K562 (cell line): ENCODE measurements around the gene DNAH9. TPM values are rescaled to one million over a fixed set of nuclear protein-coding genes. Genes with fewer than 3 reads are reported as not detected.

ENCODE experiments used
- ATAC-seq: fragments of 200-7000 bp; cut with Tn5 transposase; 3 replicates; pipeline ENCODE4 v1.9.1; 2020; ENCODE audit warnings: moderate library complexity
- BruUV-seq: library from RNA; stranded (reverse); fragments of 400-500 nt; replicated peaks from 2 replicates; lab custom pipeline; 2021; lab: Mats Ljungman, UMichigan
- CTCF ChIA-PET: fragments of 300-600 bp; formaldehyde crosslinking; extraction: SDS; loops from one replicate; lab custom pipeline; 2021; ENCODE audit warnings: low intra/inter-chr PET ratio; lab: Yijun Ruan, JAX
- POLR2A ChIA-PET: fragments of 300-600, 350-650 bp; sonication (Branson Sonifier 250); formaldehyde crosslinking; extraction: SDS; loops from one replicate; lab custom pipeline; 2021; ENCODE audit warnings: antibody characterized with exemption, inconsistent platforms; lab: Yijun Ruan, JAX
- DNase-seq, 4 experiments: peaks; one replicate each; pipeline versions ENCODE4 v3.0.0 to v3.0.0-alpha.2; 2011 to 2018; ENCODE audit warnings: low spot score in 3 of 4, mixed read lengths in 3 of 4; ENCODE audit errors: extremely low read depth in 1 of 4
- FAIRE-seq: peaks from 2 replicates; lab custom pipeline; 2011; peaks lifted over from hg19 to GRCh38; lab: Jason Lieb, UNC
- H2AFZ ChIP-seq: 2 replicates; pipeline ENCODE4 v1.6.0; 2011; ENCODE audit warnings: low read depth, low read length, control low read depth, inconsistent platforms
- H3K27ac ChIP-seq: fragments of 200-600 bp; 3 replicates; pipeline ENCODE4 v1.8.0; 2011; ENCODE audit warnings: low read depth, mild to moderate bottlenecking, control low read depth, inconsistent platforms, low read length, moderate library complexity, mixed read lengths; ENCODE audit errors: extremely low read depth
- H3K27me3 ChIP-seq, 2 experiments: fragments of 300-600 bp in 1 of 2; 2 replicates in 1 of 2; 3 replicates in 1 of 2; pipeline versions ENCODE4 v1.6.0 to v1.8.0; 2011; ENCODE audit warnings: inconsistent platforms in 2 of 2, low read length in 2 of 2, mild to moderate bottlenecking in 1 of 2, mixed read lengths in 1 of 2, moderate library complexity in 1 of 2; ENCODE audit not compliant: control insufficient read depth in 2 of 2, insufficient read depth in 2 of 2
- H3K36me3 ChIP-seq: fragments of 300-600 bp; 3 replicates; pipeline ENCODE4 v1.8.0; 2011; ENCODE audit warnings: mild to moderate bottlenecking, low read length, inconsistent platforms; ENCODE audit not compliant: control insufficient read depth, insufficient read depth
- H3K4me1 ChIP-seq, 2 experiments: fragments of 200-600 bp in 1 of 2; replicated peaks in 1 of 2; 2 replicates in 1 of 2; 3 replicates in 1 of 2; pipeline versions ENCODE4 v1.5.1 to v1.8.0; 2011; ENCODE audit warnings: inconsistent platforms in 2 of 2, low read length in 2 of 2, mild to moderate bottlenecking in 1 of 2, mixed read lengths in 1 of 2, moderate library complexity in 1 of 2; ENCODE audit not compliant: control insufficient read depth in 2 of 2, insufficient read depth in 2 of 2
- H3K4me2 ChIP-seq: 2 replicates; pipeline ENCODE4 v1.6.1; 2011; ENCODE audit warnings: low read length, control low read depth, inconsistent platforms, mixed read lengths; ENCODE audit not compliant: insufficient read depth
- H3K4me3 ChIP-seq: fragments of 200-600 bp; sonication (generic), shearing (Covaris generic); 2 replicates; pipeline ENCODE4 v1.5.1; 2016; ENCODE audit warnings: control low read depth, inconsistent platforms
- H3K79me2 ChIP-seq: fragments of 200-600 bp; 3 replicates; pipeline ENCODE4 v1.8.0; 2011; ENCODE audit warnings: low read length, inconsistent platforms; ENCODE audit not compliant: control insufficient read depth, insufficient read depth
- H3K9ac ChIP-seq, 2 experiments: 2 replicates each; pipeline versions ENCODE4 v1.6.0 to v1.6.1; 2011; ENCODE audit warnings: low read depth in 2 of 2, low read length in 2 of 2, control low read depth in 1 of 2, inconsistent platforms in 1 of 2, mild to moderate bottlenecking in 1 of 2, mixed read lengths in 1 of 2; ENCODE audit not compliant: insufficient read depth in 1 of 2
- H3K9me1 ChIP-seq: one replicate; pipeline ENCODE4 v1.6.0; 2011; ENCODE audit warnings: inconsistent platforms, mild to moderate bottlenecking, low read length, moderate library complexity; ENCODE audit not compliant: control insufficient read depth, insufficient read depth
- H3K9me3 ChIP-seq: replicated peaks from 2 replicates; pipeline ENCODE4 v1.5.1; 2011; ENCODE audit warnings: low read depth, low read length, inconsistent platforms; ENCODE audit not compliant: control insufficient read depth, insufficient read depth
- H4K20me1 ChIP-seq: replicated peaks from 2 replicates; pipeline ENCODE4 v1.6.1; 2011; ENCODE audit warnings: low read length, inconsistent platforms, mixed read lengths; ENCODE audit not compliant: control insufficient read depth, insufficient read depth
- ADNP ChIP-seq: fragments of 200-800 bp; sonication (Bioruptor generic); IDR thresholded peaks from 2 replicates; pipeline ENCODE4 v1.6.1; 2016; ENCODE audit warnings: missing genetic modification characterization, missing compliant biosample characterization
- BMI1 ChIP-seq: fragments of 150-350 bp; IDR thresholded peaks from 2 replicates; pipeline ENCODE4 v1.6.1; 2014; ENCODE audit warnings: low read length
- FUS ChIP-seq: fragments of 200-400 bp; formaldehyde crosslinking; optimal IDR thresholded peaks from 2 replicates; pipeline ENCODE3; 2017; ENCODE audit warnings: low read depth, low read length
- HDAC2 ChIP-seq: fragments of 450-650 bp; IDR thresholded peaks from 2 replicates; pipeline ENCODE4 v1.6.1; 2016; ENCODE audit warnings: mild to moderate bottlenecking
- KHSRP ChIP-seq: fragments of 450-650 bp; IDR thresholded peaks from 2 replicates; pipeline ENCODE4 v1.6.1; 2017
- MED1 ChIP-seq: sonication (generic); formaldehyde crosslinking; IDR thresholded peaks from 2 replicates; pipeline ENCODE4 v1.8.1; 2023; ENCODE audit warnings: missing genetic modification reagents, borderline replicate concordance
- SMARCA4 ChIP-seq: fragments of 450-650 bp; IDR thresholded peaks from 2 replicates; pipeline ENCODE4 v1.6.1; 2016
- XRCC4 ChIP-seq: IDR thresholded peaks from one replicate; pipeline ENCODE4 v1.6.1; 2011; ENCODE audit not compliant: insufficient read depth, insufficient read length; ENCODE audit errors: extremely low read depth
- ZNF766 ChIP-seq: fragments of 200-800 bp; sonication (Bioruptor generic); conservative IDR thresholded peaks from 2 replicates; pipeline ENCODE4 v1.6.1; 2016; ENCODE audit warnings: missing genetic modification characterization, missing compliant biosample characterization
- WGBS: fragments of 100-300 bp; shearing (Covaris generic); methylation state at CpG from one replicate; pipeline ENCODE4 v1.1.6; 2016; ENCODE audit warnings: low coverage, mixed read lengths; ENCODE audit not compliant: insufficient coverage; ENCODE audit errors: missing lambda C conversion rate; 5-methylcytosine and 5-hydroxymethylcytosine counted together
- in situ Hi-C: fragments of 300-500 bp; cut with MboI; formaldehyde crosslinking; loops from 4 replicates; pipeline ENCODE4 v1.15.0; 2018; ENCODE audit warnings: inconsistent platforms, mixed read lengths
- intact Hi-C: fragments of 100-400 bp; cut with micrococcal nuclease; formaldehyde crosslinking; loops from 2 replicates; pipeline ENCODE4 v1.14.2; 2022
- polyA plus RNA-seq, 8 experiments: library from polyadenylated mRNA; depleted of rRNA in 4 of 8; stranded (reverse) in 5 of 8; unstranded in 3 of 8; fragments of >200 nt; fragmentation: Nextera tagmentation in 2 of 8; fragmentation: Illumina TruSeq in 1 of 8; extraction: Ambion mirVana in 2 of 8; extraction: Trizol in 1 of 8; gene quantifications; 2 replicates each; pipeline versions ENCODE4 v1.2.1 to v1.2.3, GENCODE V29; 2011 to 2014; ENCODE audit warnings: inconsistent platforms in 1 of 8, missing spikeins in 1 of 8
- total RNA-seq, 7 experiments: library from RNA; depleted of rRNA in 6 of 7; stranded (reverse); fragments of >200 nt in 6 of 7; fragmentation: Illumina TruSeq in 2 of 7; extraction: Trizol in 2 of 7; gene quantifications; 2 replicates each; pipeline versions ENCODE4 v1.2.1 to v1.2.3, GENCODE V29; 2011 to 2021; ENCODE audit warnings: low replicate concordance in 1 of 7
- TF ChIP-seq, protein P1 (sequence below): fragments of 250-450 bp; sonication (Bioruptor Pico); IDR thresholded peaks from 2 replicates; pipeline ENCODE4 v1.4.0; 2020

DNAH9 gene
- total and polyA plus RNA-seq, 9 of the 15 experiments (the other 6 are each of a cell fraction or from before 2014, with no cell fraction given) = not detected

DNA sequence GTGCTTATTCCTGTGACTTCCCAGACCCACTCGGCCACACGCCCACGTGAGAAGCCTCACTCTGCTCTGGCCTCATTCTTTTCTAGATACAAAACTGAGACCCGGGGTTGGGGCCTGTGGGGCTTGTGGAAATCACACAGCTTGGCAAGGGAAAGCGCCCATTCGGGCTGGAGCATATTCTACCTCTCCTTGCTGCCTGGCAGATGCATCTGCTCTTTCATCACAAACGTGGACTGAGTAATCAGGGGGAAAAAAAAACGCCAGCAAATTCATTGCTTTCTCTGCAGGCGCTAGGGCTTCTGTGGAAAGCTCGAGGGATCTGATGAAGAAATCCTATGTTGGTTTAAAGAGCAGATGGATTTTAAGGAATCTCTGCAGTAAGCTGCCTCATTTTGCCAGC lies 44.4 kb downstream of the DNAH9 start:
- H2AFZ ChIP-seq = no peak overlapping the region
- no peaks in the 10 kb centered on the region for H3K9me1 ChIP-seq
- ATAC-seq = no peak
- H3K27me3 ChIP-seq = no peaks in the 10 kb centered on the region
- DNase-seq = no peak
- WGBS = 4% methylated on average over 9 of the region's 10 CpGs
- no peaks in the 10 kb centered on the region for H4K20me1 ChIP-seq
- no peaks in the 10 kb centered on the region for H3K9me3 ChIP-seq
- no peak for TF ChIP-seq HDAC2
- TF ChIP-seq ADNP (tag) = no peak
- TF ChIP-seq ZNF766 (CRISPR knock-in tag) = no peak
- no peak for TF ChIP-seq SMARCA4
- TF ChIP-seq FUS = no peak
- no peak for TF ChIP-seq MED1 (CRISPR knock-in tag)
- TF ChIP-seq XRCC4 = no peak
- no peak for TF ChIP-seq BMI1
- no peak for TF ChIP-seq KHSRP
- TF ChIP-seq, protein P1, sequence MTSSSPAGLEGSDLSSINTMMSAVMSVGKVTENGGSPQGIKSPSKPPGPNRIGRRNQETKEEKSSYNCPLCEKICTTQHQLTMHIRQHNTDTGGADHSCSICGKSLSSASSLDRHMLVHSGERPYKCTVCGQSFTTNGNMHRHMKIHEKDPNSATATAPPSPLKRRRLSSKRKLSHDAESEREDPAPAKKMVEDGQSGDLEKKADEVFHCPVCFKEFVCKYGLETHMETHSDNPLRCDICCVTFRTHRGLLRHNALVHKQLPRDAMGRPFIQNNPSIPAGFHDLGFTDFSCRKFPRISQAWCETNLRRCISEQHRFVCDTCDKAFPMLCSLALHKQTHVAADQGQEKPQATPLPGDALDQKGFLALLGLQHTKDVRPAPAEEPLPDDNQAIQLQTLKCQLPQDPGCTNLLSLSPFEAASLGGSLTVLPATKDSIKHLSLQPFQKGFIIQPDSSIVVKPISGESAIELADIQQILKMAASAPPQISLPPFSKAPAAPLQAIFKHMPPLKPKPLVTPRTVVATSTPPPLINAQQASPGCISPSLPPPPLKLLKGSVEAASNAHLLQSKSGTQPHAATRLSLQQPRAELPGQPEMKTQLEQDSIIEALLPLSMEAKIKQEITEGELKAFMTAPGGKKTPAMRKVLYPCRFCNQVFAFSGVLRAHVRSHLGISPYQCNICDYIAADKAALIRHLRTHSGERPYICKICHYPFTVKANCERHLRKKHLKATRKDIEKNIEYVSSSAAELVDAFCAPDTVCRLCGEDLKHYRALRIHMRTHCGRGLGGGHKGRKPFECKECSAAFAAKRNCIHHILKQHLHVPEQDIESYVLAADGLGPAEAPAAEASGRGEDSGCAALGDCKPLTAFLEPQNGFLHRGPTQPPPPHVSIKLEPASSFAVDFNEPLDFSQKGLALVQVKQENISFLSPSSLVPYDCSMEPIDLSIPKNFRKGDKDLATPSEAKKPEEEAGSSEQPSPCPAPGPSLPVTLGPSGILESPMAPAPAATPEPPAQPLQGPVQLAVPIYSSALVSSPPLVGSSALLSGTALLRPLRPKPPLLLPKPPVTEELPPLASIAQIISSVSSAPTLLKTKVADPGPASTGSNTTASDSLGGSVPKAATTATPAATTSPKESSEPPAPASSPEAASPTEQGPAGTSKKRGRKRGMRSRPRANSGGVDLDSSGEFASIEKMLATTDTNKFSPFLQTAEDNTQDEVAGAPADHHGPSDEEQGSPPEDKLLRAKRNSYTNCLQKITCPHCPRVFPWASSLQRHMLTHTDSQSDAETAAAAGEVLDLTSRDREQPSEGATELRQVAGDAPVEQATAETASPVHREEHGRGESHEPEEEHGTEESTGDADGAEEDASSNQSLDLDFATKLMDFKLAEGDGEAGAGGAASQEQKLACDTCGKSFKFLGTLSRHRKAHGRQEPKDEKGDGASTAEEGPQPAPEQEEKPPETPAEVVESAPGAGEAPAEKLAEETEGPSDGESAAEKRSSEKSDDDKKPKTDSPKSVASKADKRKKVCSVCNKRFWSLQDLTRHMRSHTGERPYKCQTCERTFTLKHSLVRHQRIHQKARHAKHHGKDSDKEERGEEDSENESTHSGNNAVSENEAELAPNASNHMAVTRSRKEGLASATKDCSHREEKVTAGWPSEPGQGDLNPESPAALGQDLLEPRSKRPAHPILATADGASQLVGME (CRISPR knock-in tag) = no peak
- intact Hi-C loops (loop anchor here (5.0 kb wide), 1 partner anchor 765 kb away; no protein-coding TSS in a partner anchor), in situ Hi-C loops (no loop called here)
- BruUV-seq = no TSS peak
- POLR2A ChIA-PET = interaction anchor here (0.7 kb wide), 1 partner anchor 8 kb away, joined by 3 read pairs; no protein-coding TSS in a partner anchor
- no peak overlapping the region for H3K4me2 ChIP-seq
- no peak overlapping the region for H3K4me3 ChIP-seq
- FAIRE-seq = no peak
- H3K27ac ChIP-seq = no peak overlapping the region
- no peaks in the 10 kb centered on the region for H3K4me1 ChIP-seq
- no peak overlapping the region for H3K9ac ChIP-seq
- CTCF ChIA-PET = no interaction called here
- no peaks in the 10 kb centered on the region for H3K36me3 ChIP-seq
- H3K79me2 ChIP-seq = no peaks in the 10 kb centered on the region
